ENCODE results near the gene PCSK2. TPM values are rescaled to one million over a fixed set of nuclear protein-coding genes. Genes with fewer than 3 reads are reported as not detected.

Gene PCSK2
- total RNA-seq, 4 donors from 2014 or later: 2.0 to 12.5 (median 7.2) TPM

- no peaks in the 10 kb centered on the region for H3K9me3 ChIP-seq
- peaks cover 0 to 19% (median 0%) of the 10 kb centered on the region in 4 donors for H3K27me3 ChIP-seq
- no peak overlapping the region for H3K4me3 ChIP-seq
- H3K27ac ChIP-seq (replicated peaks in 1 of 4): no peak overlapping the region
- H3K36me3 ChIP-seq: no peaks in the 10 kb centered on the region
- WGBS: 80% methylated on average over 2 of the region's 2 CpGs
- intact Hi-C loops (cut with DNase I): no loop called here
- peak; percentile 70 for DNase-seq (ENCODE audit: extremely low spot score)
- H3K4me1 ChIP-seq: no peaks in the 10 kb centered on the region
- TF ChIP-seq, protein P1, sequence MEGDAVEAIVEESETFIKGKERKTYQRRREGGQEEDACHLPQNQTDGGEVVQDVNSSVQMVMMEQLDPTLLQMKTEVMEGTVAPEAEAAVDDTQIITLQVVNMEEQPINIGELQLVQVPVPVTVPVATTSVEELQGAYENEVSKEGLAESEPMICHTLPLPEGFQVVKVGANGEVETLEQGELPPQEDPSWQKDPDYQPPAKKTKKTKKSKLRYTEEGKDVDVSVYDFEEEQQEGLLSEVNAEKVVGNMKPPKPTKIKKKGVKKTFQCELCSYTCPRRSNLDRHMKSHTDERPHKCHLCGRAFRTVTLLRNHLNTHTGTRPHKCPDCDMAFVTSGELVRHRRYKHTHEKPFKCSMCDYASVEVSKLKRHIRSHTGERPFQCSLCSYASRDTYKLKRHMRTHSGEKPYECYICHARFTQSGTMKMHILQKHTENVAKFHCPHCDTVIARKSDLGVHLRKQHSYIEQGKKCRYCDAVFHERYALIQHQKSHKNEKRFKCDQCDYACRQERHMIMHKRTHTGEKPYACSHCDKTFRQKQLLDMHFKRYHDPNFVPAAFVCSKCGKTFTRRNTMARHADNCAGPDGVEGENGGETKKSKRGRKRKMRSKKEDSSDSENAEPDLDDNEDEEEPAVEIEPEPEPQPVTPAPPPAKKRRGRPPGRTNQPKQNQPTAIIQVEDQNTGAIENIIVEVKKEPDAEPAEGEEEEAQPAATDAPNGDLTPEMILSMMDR (IDR thresholded peaks at IDR 0.05): no peak
- no peak for TF ChIP-seq POLR2AphosphoS5 (IDR thresholded peaks at IDR 0.05)
Observed at GRCh38 chr20:17427638-17428037, 200.8 kb downstream of the PCSK2 start.

GRCh38 chr20:17430125-17430950 lies 203.5 kb downstream of the PCSK2 start:
- Histone ChIP-seq H3K36me3 (no peaks in the 10 kb centered on the region), H3K9me3 (no peaks in the 10 kb centered on the region), H3K27ac (replicated peaks in 1 of 4) (no peak overlapping the region), H3K4me3 (no peak overlapping the region), H3K27me3 (peaks cover 0 to 31% (median 0%) of the 10 kb centered on the region in 4 donors), H3K4me1 (no peaks in the 10 kb centered on the region)
- no peak for TF ChIP-seq POLR2A (IDR thresholded peaks at IDR 0.05; ENCODE audit: low read depth)
- TF ChIP-seq POLR2AphosphoS5 (IDR thresholded peaks at IDR 0.05): no peak
- TF ChIP-seq, protein P1 (IDR thresholded peaks at IDR 0.05): no peak
- TF ChIP-seq EP300 (IDR thresholded peaks at IDR 0.05): no peak
- intact Hi-C loops (cut with DNase I): loop anchor here (2.0 kb wide), 1 partner anchor 628 kb away; no protein-coding TSS in a partner anchor
- no peak for DNase-seq (ENCODE audit: extremely low spot score)
- WGBS: 58% methylated on average over 3 of the region's 3 CpGs

DNA sequence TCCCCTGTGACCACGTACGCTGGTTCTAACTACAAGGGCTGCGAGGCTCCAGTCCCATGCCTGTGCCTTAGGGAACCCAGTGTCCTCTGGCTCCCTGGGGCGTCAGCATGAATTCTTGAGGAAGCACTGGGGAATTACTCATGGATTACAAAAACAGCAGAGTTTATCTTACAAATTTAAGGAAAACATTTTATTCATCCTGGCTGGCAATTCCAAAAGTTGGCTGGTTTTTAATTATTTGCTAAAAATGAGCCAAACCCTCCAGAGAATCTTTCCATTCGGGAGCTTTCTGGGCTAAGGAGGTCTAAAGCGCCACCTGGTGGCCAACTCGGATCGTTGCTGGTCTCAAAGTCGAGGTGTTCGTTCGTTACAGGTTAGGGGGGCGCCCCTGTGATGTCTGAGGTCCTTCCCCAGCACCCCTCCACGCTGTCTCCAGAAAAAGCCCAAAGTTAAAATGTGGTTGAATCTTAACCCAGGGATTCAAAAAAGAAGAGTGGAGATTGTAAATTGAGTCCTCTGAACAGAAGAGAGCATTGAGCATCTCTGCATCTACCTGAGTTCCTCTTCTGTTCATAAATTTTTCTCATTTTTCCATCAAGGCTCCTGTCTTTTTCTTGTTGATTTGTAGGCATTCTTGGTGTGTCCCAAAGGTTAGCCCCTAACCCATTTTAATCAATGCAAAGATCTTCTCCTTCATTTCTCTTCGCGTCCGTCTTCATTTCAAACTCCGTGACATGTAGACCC lies 205.0 kb downstream of the PCSK2 start:
- Histone ChIP-seq H3K4me3 (no peak overlapping the region), H3K4me1 (no peaks in the 10 kb centered on the region), H3K27ac (replicated peaks in 1 of 4) (no peak overlapping the region), H3K36me3 (no peaks in the 10 kb centered on the region), H3K27me3 (peaks cover 0 to 38% (median 0%) of the 10 kb centered on the region in 4 donors), H3K9me3 (no peaks in the 10 kb centered on the region)
- 36% methylated on average over 16 of the region's 17 CpGs for WGBS
- intact Hi-C loops (cut with DNase I): loop anchor here (2.0 kb wide), 1 partner anchor 629 kb away; no protein-coding TSS in a partner anchor
- no peak for DNase-seq (ENCODE audit: extremely low spot score)
- no peak for TF ChIP-seq EP300 (IDR thresholded peaks at IDR 0.05)
- TF ChIP-seq POLR2A (IDR thresholded peaks at IDR 0.05; ENCODE audit: low read depth): no peak
- TF ChIP-seq POLR2AphosphoS5 (IDR thresholded peaks at IDR 0.05): no peak
- TF ChIP-seq, protein P1 (IDR thresholded peaks at IDR 0.05): peak; percentile 76 to 88 (median 83)

DNA sequence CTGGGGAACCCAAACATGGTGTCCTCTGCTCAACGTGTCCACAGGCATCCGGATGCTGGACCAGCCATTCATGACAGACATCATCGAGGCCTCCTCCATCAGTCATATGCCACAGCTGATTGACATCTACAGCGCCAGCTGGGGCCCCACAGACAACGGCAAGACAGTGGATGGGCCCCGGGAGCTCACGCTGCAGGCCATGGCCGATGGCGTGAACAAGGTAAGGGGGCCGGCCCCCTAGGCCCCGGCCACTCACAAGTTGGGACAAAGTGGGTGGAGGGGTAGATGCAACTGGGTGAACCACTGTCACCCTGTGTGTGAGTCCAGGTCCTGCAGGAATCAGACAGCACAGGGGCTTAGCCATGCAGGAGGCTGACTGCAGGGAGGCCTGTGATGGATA lies 209.8 kb downstream of the PCSK2 start:
- no peak overlapping the region for H3K27ac ChIP-seq (replicated peaks in 1 of 4)
- no peaks in the 10 kb centered on the region for H3K4me1 ChIP-seq
- no peaks in the 10 kb centered on the region for H3K36me3 ChIP-seq
- no peaks in the 10 kb centered on the region for H3K9me3 ChIP-seq
- no peak overlapping the region for H3K4me3 ChIP-seq
- H3K27me3 ChIP-seq: peaks cover 0 to 39% (median 0%) of the 10 kb centered on the region in 4 donors
- WGBS: 96% methylated on average over 10 of the region's 11 CpGs
- intact Hi-C loops (cut with DNase I): no loop called here
- peak; percentile 90 for DNase-seq (ENCODE audit: extremely low spot score)
- TF ChIP-seq, protein P1 (IDR thresholded peaks at IDR 0.05): no peak

Data from esophagus muscularis mucosa (tissue), 4 donors.